A549 (cell line): ENCODE data around the gene SSH2. TPM values are rescaled to one million over a fixed set of nuclear protein-coding genes. Genes with fewer than 3 reads are reported as not detected.
A peak's percentile ranks its signal among the peaks of the same experiment; 100 is the strongest.

Source experiments
- ATAC-seq, 2 experiments: fragments of 200-7000 bp in 1 of 2; fragments of >200 bp in 1 of 2; cut with Nextera tagmentation in 1 of 2; cut with Tn5 transposase in 1 of 2; 3 replicates each; pipeline versions ENCODE4 v1.8.0 to v1.9.1; 2018 to 2020; ENCODE audit warnings: mild to moderate bottlenecking in 1 of 2, moderate library complexity in 1 of 2
- CTCF ChIA-PET: fragments of 300-600 bp; sonication (Branson Sonifier 250); formaldehyde crosslinking; extraction: SDS; loops from one replicate; lab custom pipeline; 2021; ENCODE audit warnings: antibody characterized with exemption, inconsistent platforms; lab: Yijun Ruan, JAX
- POLR2A ChIA-PET: fragments of 350-600 bp; formaldehyde crosslinking; extraction: SDS; loops from one replicate; lab custom pipeline; 2021; ENCODE audit warnings: antibody characterized with exemption, inconsistent platforms; lab: Yijun Ruan, JAX
- DNase-seq, 2 experiments: peaks; one replicate each; pipeline versions ENCODE4 v3.0.0 to v3.0.0-alpha.2; 2011 to 2016; ENCODE audit warnings: low read depth in 1 of 2, low spot score in 1 of 2
- FAIRE-seq: peaks from 2 replicates; lab custom pipeline; 2011; peaks lifted over from hg19 to GRCh38; lab: Jason Lieb, UNC
- H3K27ac ChIP-seq, 2 experiments: fragments of >200 bp; sonication (Bioruptor Twin); formaldehyde crosslinking; 3 replicates each; pipeline ENCODE4 v1.5.1; 2016 to 2017
- H3K4me1 ChIP-seq: fragments of >200 bp; sonication (Bioruptor Twin); formaldehyde crosslinking; 3 replicates; pipeline ENCODE4 v1.6.1; 2016
- H3K4me2 ChIP-seq: fragments of >200 bp; sonication (Bioruptor Twin); formaldehyde crosslinking; 3 replicates; pipeline ENCODE4 v1.6.1; 2016
- H3K4me3 ChIP-seq: fragments of >200 bp; sonication (Bioruptor Twin); formaldehyde crosslinking; 3 replicates; pipeline ENCODE4 v1.5.1; 2016
- H3K9me3 ChIP-seq: fragments of >200 bp; sonication (Bioruptor Twin); formaldehyde crosslinking; 3 replicates; pipeline ENCODE4 v1.6.1; 2016
- CBX2 ChIP-seq: fragments of 200-600 bp; sonication (generic); IDR thresholded peaks from 2 replicates; pipeline ENCODE4 v1.6.1; 2016; ENCODE audit warnings: low read depth, mild to moderate bottlenecking, borderline replicate concordance
- CBX8 ChIP-seq: fragments of 200-600 bp; sonication (generic); IDR thresholded peaks from 2 replicates; pipeline ENCODE4 v1.6.1; 2016
- CHD2 ChIP-seq: fragments of 150-350 bp; IDR thresholded peaks from 2 replicates; pipeline ENCODE4 v1.6.1; 2014; ENCODE audit warnings: low read length; ENCODE audit not compliant: partially characterized antibody
- CHD4 ChIP-seq: fragments of 200-600 bp; sonication (generic); IDR thresholded peaks from 2 replicates; pipeline ENCODE4 v1.6.1; 2016; ENCODE audit warnings: antibody characterized with exemption, mild to moderate bottlenecking, borderline replicate concordance
- EHF ChIP-seq: fragments of 250-450 bp; sonication (Bioruptor Pico); IDR thresholded peaks from 2 replicates; pipeline ENCODE4 v1.5.0; 2020; ENCODE audit warnings: mild to moderate bottlenecking
- FOSB ChIP-seq: fragments of 250-450 bp; sonication (Bioruptor Pico); IDR thresholded peaks from 2 replicates; pipeline ENCODE4 v1.5.0; 2020; ENCODE audit warnings: mild to moderate bottlenecking, moderate library complexity
- FOXS1 ChIP-seq: fragments of 250-450 bp; sonication (Bioruptor Pico); IDR thresholded peaks from 2 replicates; pipeline ENCODE4 v1.5.0; 2020; ENCODE audit warnings: mild to moderate bottlenecking, moderate library complexity
- HDAC2 ChIP-seq: fragments of 200-600 bp; sonication (generic); IDR thresholded peaks from 2 replicates; pipeline ENCODE4 v1.6.1; 2016
- HEYL ChIP-seq: fragments of 250-450 bp; sonication (Bioruptor Pico); IDR thresholded peaks from 2 replicates; pipeline ENCODE4 v1.8.0; 2021; ENCODE audit warnings: mild to moderate bottlenecking, moderate library complexity
- HOXA7 ChIP-seq: fragments of 250-450 bp; sonication (Bioruptor Pico); IDR thresholded peaks from 2 replicates; pipeline ENCODE4 v1.5.0; 2020; ENCODE audit warnings: mild to moderate bottlenecking, moderate library complexity
- HOXB5 ChIP-seq: fragments of 250-450 bp; sonication (Bioruptor Pico); IDR thresholded peaks from 2 replicates; pipeline ENCODE4 v1.5.0; 2020; ENCODE audit warnings: mild to moderate bottlenecking, moderate library complexity
- JUN ChIP-seq, 2 experiments: fragments of >200 bp; sonication (Bioruptor Twin); formaldehyde crosslinking; IDR thresholded peaks; 2 replicates in 1 of 2; 3 replicates in 1 of 2; pipeline ENCODE4 v1.6.1; 2016 to 2017
- JUNB ChIP-seq: fragments of >200 bp; sonication (Bioruptor Twin); formaldehyde crosslinking; IDR thresholded peaks from 2 replicates; pipeline ENCODE4 v1.6.1; 2016
- MAFK ChIP-seq: fragments of 450-650 bp; IDR thresholded peaks from 2 replicates; pipeline ENCODE4 v1.6.1; 2014; ENCODE audit not compliant: partially characterized antibody
- MAZ ChIP-seq: fragments of 150-350 bp; IDR thresholded peaks from 2 replicates; pipeline ENCODE4 v1.6.1; 2014; ENCODE audit warnings: antibody characterized with exemption, low read depth, low read length, borderline replicate concordance
- NFE2L2 ChIP-seq: fragments of 150-350 bp; conservative IDR thresholded peaks from 2 replicates; pipeline ENCODE4 v1.6.1; 2014; ENCODE audit warnings: low read length
- NPAS2 ChIP-seq: fragments of 250-450 bp; sonication (Bioruptor Pico); IDR thresholded peaks from 2 replicates; pipeline ENCODE4 v1.8.0; 2022; ENCODE audit warnings: mild to moderate bottlenecking, moderate library complexity, borderline replicate concordance
- POLR2A ChIP-seq: IDR thresholded peaks from 2 replicates; pipeline ENCODE4 v1.6.1; 2012; ENCODE audit warnings: mild to moderate bottlenecking, low read length
- POLR2AphosphoS2 ChIP-seq: conservative IDR thresholded peaks from 2 replicates; pipeline ENCODE4 v1.6.1; 2012; ENCODE audit warnings: low read length, improper control_type of control experiment, inconsistent platforms
- RAD21 ChIP-seq, 2 experiments: fragments of >200 bp in 1 of 2; sonication (Bioruptor Twin) in 1 of 2; formaldehyde crosslinking in 1 of 2; IDR thresholded peaks in 1 of 2; conservative IDR thresholded peaks in 1 of 2; 2 replicates in 1 of 2; 3 replicates in 1 of 2; pipeline ENCODE4 v1.6.1; 2012 to 2018; ENCODE audit warnings: inconsistent platforms in 1 of 2
- RARB ChIP-seq: fragments of 250-450 bp; sonication (Bioruptor Pico); IDR thresholded peaks from 2 replicates; pipeline ENCODE4 v1.8.0; 2021; ENCODE audit warnings: mild to moderate bottlenecking, moderate library complexity
- SMC3 ChIP-seq: fragments of >200 bp; sonication (Bioruptor Twin); formaldehyde crosslinking; IDR thresholded peaks from 3 replicates; pipeline ENCODE4 v1.6.1; 2018; ENCODE audit warnings: inconsistent platforms
- SREBF2 ChIP-seq: fragments of 450-650 bp; IDR thresholded peaks from 2 replicates; pipeline ENCODE4 v1.6.1; 2014; ENCODE audit warnings: mild to moderate bottlenecking, moderate library complexity
- TP53 ChIP-seq: fragments of 250-450 bp; sonication (Bioruptor Pico); IDR thresholded peaks from 2 replicates; pipeline ENCODE4 v1.5.0; 2021; ENCODE audit warnings: mild to moderate bottlenecking, moderate library complexity
- ZC3H11A ChIP-seq: fragments of 450-650 bp; IDR thresholded peaks from 2 replicates; pipeline ENCODE4 v1.6.1; 2014; ENCODE audit warnings: antibody characterized with exemption, mild to moderate bottlenecking
- ZFP36 ChIP-seq: fragments of 450-650 bp; IDR thresholded peaks from 2 replicates; pipeline ENCODE4 v1.6.1; 2014; ENCODE audit warnings: borderline replicate concordance; ENCODE audit not compliant: partially characterized antibody
- ZNF302 ChIP-seq: fragments of 250-450 bp; sonication (Bioruptor Pico); IDR thresholded peaks from 2 replicates; pipeline ENCODE4 v1.9.0; 2021; ENCODE audit warnings: inconsistent platforms, mild to moderate bottlenecking, moderate library complexity
- WGBS: methylation state at CpG from one replicate; pipeline ENCODE4 v1.1.6; 2017; ENCODE audit errors: missing lambda C conversion rate; 5-methylcytosine and 5-hydroxymethylcytosine counted together
- polyA plus RNA-seq, 4 experiments: library from polyadenylated mRNA; depleted of rRNA in 3 of 4; stranded (reverse); fragments of >200 nt; fragmentation: RNase III in 1 of 4; extraction: RNeasy Plus Mini Kit Qiagen cat#74134 plus additional on column Dnase treatment in 1 of 4; gene quantifications; 2 replicates in 3 of 4; 3 replicates in 1 of 4; pipeline ENCODE4 v1.2.3, GENCODE V29; 2011 to 2017
- TF ChIP-seq, protein P1 (sequence below): IDR thresholded peaks from 2 replicates; pipeline ENCODE4 v1.6.1; 2012; ENCODE audit warnings: low read depth, borderline replicate concordance
- TF ChIP-seq, protein P2 (sequence below): fragments of 150-350 bp; IDR thresholded peaks from 2 replicates; pipeline ENCODE4 v1.6.1; 2014; ENCODE audit warnings: low read depth, mild to moderate bottlenecking, low read length
- TF ChIP-seq, protein P3 (sequence below): fragments of 250-450 bp; sonication (Bioruptor Pico); IDR thresholded peaks from 2 replicates; pipeline ENCODE4 v1.5.0; 2020; ENCODE audit warnings: low read depth, mild to moderate bottlenecking, moderate library complexity
- TF ChIP-seq, protein P4 (sequence below): IDR thresholded peaks from 2 replicates; pipeline ENCODE4 v1.6.1; 2012
- TF ChIP-seq, protein P5 (sequence below): IDR thresholded peaks from 2 replicates; pipeline ENCODE4 v1.6.1; 2012
- TF ChIP-seq, protein P6 (sequence below): fragments of >200 bp; sonication (Bioruptor Twin); formaldehyde crosslinking; IDR thresholded peaks from 3 replicates; pipeline ENCODE4 v1.5.1; 2016

SSH2 gene
- polyA plus RNA-seq, 2 of the 4 experiments (the other 2 are of a cell fraction) = 20.7 to 24.5 TPM

DNA sequence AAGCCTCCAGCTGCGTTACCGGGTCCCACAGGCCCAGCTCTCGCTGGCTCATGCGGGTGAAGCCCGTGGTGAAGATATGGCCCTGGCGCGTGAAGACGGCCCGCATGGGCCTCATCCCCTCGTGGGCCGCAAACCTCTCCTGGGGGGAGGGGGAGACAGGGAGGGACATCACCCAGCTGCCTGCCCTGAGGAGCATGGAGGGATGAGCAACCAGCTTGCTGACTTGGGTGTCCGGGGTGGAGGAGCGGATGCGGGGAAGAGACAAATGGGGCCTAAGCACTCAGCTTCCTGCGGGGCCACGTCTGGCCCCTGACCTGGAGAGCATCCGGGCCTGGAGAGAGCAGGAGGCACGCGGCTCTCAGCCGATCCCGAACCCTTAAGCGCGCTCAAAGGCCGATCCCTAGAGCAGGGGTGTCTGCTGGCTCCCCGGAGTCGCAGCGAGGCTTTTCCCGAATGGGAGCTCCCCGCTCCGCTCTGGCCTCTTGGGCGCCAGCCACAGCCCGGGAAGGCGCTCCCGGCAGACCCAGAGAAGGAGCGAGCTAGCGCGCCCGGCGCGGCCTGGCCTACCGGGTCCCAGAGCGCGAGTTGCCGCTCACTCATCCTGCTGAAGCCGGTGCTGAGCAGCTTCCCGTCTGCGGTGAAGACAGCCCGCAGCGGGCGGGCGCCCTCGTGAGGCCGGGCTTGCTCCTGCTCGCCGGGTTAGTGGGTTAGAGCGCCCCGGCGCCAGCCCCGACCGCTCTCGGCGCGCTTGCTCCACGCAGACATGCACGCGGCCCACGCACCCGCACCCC, 312.4 kb downstream of the SSH2 start (continued):
- TF ChIP-seq HDAC2 (no peak), TP53 (CRISPR knock-in tag) (peak; percentile 12; the same call in 1 of the 2 replicates), RARB (CRISPR knock-in tag) (no peak), CBX2 (no peak), JUNB (no peak), FOSB (CRISPR knock-in tag) (no peak), RAD21 (conservative IDR thresholded peaks at IDR 0.05 in 1 of 2, IDR thresholded peaks at IDR 0.05 in 1 of 2) (peak; percentile 65 to 81), NPAS2 (CRISPR knock-in tag) (no peak)
- TF ChIP-seq, protein P1, sequence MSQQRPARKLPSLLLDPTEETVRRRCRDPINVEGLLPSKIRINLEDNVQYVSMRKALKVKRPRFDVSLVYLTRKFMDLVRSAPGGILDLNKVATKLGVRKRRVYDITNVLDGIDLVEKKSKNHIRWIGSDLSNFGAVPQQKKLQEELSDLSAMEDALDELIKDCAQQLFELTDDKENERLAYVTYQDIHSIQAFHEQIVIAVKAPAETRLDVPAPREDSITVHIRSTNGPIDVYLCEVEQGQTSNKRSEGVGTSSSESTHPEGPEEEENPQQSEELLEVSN = peak; percentile 36
- TF ChIP-seq, protein P2, sequence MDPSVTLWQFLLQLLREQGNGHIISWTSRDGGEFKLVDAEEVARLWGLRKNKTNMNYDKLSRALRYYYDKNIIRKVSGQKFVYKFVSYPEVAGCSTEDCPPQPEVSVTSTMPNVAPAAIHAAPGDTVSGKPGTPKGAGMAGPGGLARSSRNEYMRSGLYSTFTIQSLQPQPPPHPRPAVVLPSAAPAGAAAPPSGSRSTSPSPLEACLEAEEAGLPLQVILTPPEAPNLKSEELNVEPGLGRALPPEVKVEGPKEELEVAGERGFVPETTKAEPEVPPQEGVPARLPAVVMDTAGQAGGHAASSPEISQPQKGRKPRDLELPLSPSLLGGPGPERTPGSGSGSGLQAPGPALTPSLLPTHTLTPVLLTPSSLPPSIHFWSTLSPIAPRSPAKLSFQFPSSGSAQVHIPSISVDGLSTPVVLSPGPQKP = no peak

DNA sequence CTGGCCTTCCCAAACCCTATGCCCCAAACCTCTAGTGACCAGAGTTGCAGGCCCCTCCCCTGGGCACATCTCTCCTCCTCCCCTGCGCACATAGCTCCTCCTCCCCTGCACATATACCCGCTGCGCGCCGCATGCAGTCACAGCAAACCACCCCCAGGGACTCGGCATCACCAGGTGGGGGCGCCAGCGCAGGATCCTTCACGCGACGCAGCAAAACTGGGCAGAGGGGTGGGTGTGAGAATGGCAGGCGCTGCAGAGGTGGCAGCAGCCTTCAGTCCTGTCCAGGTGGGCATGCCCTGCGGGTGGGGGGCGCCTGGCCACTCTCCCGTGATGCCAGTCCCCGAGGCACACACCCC, 312.9 kb downstream of the SSH2 start:
- FAIRE-seq = no peak
- no peaks in the 10 kb centered on the region for H3K9me3 ChIP-seq
- DNase-seq = peak; percentile 84 to 88
- ChIA-PET CTCF (interaction anchor here (0.6 to 23.2 kb wide), 39 partner anchors 10 to 588 kb away, joined by 3 to 447 read pairs (median 5); partner anchors contain the start of genes ABHD15, ANKRD13B, SSH2 and TP53I13), POLR2A (interaction anchor here (0.5 to 2.3 kb wide), 4 partner anchors 10 to 315 kb away, joined by 3 to 15 read pairs (median 6); partner anchors contain the start of gene ANKRD13B)
- peak overlapping the region in 1 of 2 experiments; percentile 82; a peak in 4 of 6 replicates for H3K27ac ChIP-seq
- ATAC-seq = peak; percentile 19 to 67; a peak in 3 of 6 replicates
- peaks cover 56% of the 10 kb centered on the region for H3K4me1 ChIP-seq
- H3K4me2 ChIP-seq = peak overlapping the region; percentile 70
- H3K4me3 ChIP-seq = peak overlapping the region; percentile 23; the same call in 1 of the 3 replicates
- 48% methylated on average over 15 of the region's 16 CpGs for WGBS
- TF ChIP-seq ZNF302 (CRISPR knock-in tag) = no peak
- TF ChIP-seq JUN (IDR thresholded peaks at IDR 0.05) = no peak
- no peak for TF ChIP-seq EHF (CRISPR knock-in tag)
- TF ChIP-seq CBX8 = no peak
- TF ChIP-seq HOXA7 (CRISPR knock-in tag) = no peak
- TF ChIP-seq MAZ = no peak
- no peak for TF ChIP-seq HEYL (CRISPR knock-in tag)
- TF ChIP-seq, protein P1 = no peak
- no peak for TF ChIP-seq ZC3H11A
- 0 out of 3 replicates have a peak, but pooled peaks have one; percentile 15 for TF ChIP-seq SMC3
- no peak for TF ChIP-seq NFE2L2
- TF ChIP-seq, protein P3, sequence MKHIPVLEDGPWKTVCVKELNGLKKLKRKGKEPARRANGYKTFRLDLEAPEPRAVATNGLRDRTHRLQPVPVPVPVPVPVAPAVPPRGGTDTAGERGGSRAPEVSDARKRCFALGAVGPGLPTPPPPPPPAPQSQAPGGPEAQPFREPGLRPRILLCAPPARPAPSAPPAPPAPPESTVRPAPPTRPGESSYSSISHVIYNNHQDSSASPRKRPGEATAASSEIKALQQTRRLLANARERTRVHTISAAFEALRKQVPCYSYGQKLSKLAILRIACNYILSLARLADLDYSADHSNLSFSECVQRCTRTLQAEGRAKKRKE (CRISPR knock-in tag) = no peak
- no peak for TF ChIP-seq FOXS1
- TF ChIP-seq SREBF2 = no peak
- TF ChIP-seq MAFK = no peak
- TF ChIP-seq CHD4 = no peak
- TF ChIP-seq HDAC2 = no peak
- TF ChIP-seq, protein P4, sequence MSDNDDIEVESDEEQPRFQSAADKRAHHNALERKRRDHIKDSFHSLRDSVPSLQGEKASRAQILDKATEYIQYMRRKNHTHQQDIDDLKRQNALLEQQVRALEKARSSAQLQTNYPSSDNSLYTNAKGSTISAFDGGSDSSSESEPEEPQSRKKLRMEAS = peak; percentile 66; the same call in 1 of the 2 replicates
- no peak for TF ChIP-seq ZFP36
- no peak for TF ChIP-seq RARB (CRISPR knock-in tag)
- TF ChIP-seq, protein P5, sequence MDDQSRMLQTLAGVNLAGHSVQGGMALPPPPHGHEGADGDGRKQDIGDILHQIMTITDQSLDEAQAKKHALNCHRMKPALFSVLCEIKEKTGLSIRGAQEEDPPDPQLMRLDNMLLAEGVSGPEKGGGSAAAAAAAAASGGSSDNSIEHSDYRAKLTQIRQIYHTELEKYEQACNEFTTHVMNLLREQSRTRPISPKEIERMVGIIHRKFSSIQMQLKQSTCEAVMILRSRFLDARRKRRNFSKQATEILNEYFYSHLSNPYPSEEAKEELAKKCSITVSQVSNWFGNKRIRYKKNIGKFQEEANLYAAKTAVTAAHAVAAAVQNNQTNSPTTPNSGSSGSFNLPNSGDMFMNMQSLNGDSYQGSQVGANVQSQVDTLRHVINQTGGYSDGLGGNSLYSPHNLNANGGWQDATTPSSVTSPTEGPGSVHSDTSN = no peak
- no peak for TF ChIP-seq HOXB5
- TF ChIP-seq, protein P6, sequence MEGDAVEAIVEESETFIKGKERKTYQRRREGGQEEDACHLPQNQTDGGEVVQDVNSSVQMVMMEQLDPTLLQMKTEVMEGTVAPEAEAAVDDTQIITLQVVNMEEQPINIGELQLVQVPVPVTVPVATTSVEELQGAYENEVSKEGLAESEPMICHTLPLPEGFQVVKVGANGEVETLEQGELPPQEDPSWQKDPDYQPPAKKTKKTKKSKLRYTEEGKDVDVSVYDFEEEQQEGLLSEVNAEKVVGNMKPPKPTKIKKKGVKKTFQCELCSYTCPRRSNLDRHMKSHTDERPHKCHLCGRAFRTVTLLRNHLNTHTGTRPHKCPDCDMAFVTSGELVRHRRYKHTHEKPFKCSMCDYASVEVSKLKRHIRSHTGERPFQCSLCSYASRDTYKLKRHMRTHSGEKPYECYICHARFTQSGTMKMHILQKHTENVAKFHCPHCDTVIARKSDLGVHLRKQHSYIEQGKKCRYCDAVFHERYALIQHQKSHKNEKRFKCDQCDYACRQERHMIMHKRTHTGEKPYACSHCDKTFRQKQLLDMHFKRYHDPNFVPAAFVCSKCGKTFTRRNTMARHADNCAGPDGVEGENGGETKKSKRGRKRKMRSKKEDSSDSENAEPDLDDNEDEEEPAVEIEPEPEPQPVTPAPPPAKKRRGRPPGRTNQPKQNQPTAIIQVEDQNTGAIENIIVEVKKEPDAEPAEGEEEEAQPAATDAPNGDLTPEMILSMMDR = peak; percentile 58
- TF ChIP-seq POLR2AphosphoS2 = no peak
- peak; percentile 21; the same call in 1 of the 2 replicates for TF ChIP-seq POLR2A
- TF ChIP-seq NPAS2 (CRISPR knock-in tag) = no peak
- no peak for TF ChIP-seq CHD2
